Vagina (tissue), 2 donors: ENCODE data around the gene STX16. TPM values are rescaled to one million over a fixed set of nuclear protein-coding genes. Genes with fewer than 3 reads are reported as not detected.

Experiments used
- DNase-seq, 2 donors: peaks; one replicate each; pipeline ENCODE4 v3.0.0-alpha.2; 2017; ENCODE audit errors: extremely low spot score in 2 of 2
- H3K27ac ChIP-seq: fragments of 200-600 bp; sonication (generic); one replicate; pipeline ENCODE4 v1.5.1; 2019
- H3K27me3 ChIP-seq: fragments of 200-600 bp; sonication (generic); one replicate; pipeline ENCODE4 v1.5.1; 2019
- H3K36me3 ChIP-seq, 2 donors: fragments of 200-600 bp; sonication (generic); one replicate each; pipeline ENCODE4 v1.5.1; 2017 to 2019
- H3K4me1 ChIP-seq: fragments of 200-600 bp; sonication (generic); one replicate; pipeline ENCODE4 v1.5.1; 2019
- H3K4me3 ChIP-seq, 2 donors: fragments of 200-600 bp; sonication (generic); 1 replicate in 1 of 2; 2 replicates in 1 of 2; pipeline ENCODE4 v1.5.1; 2016 to 2019
- H3K9me3 ChIP-seq: fragments of 200-600 bp; sonication (generic); one replicate; pipeline ENCODE4 v1.5.1; 2019
- POLR2A ChIP-seq, 2 donors: fragments of 450-650 bp; IDR thresholded peaks; one replicate each; pipeline ENCODE4 v1.6.1; 2017; ENCODE audit warnings: antibody characterized with exemption in 2 of 2, mild to moderate bottlenecking in 2 of 2, moderate library complexity in 2 of 2
- POLR2AphosphoS5 ChIP-seq, 2 donors: sonication (generic); formaldehyde crosslinking; IDR thresholded peaks; one replicate each; pipeline ENCODE4 v1.9.0; 2017; ENCODE audit warnings: antibody characterized with exemption in 2 of 2, mild to moderate bottlenecking in 2 of 2, low read depth in 1 of 2; ENCODE audit not compliant: insufficient read depth in 1 of 2
- intact Hi-C: fragments of 100-400 bp; cut with DNase I; formaldehyde crosslinking; loops from one replicate; pipeline ENCODE4 v1.15.1; 2023
- total RNA-seq: library from RNA; depleted of rRNA; stranded (reverse); fragments of >200 nt; gene quantifications from one replicate; pipeline ENCODE4 v1.2.3, GENCODE V29; 2016
- TF ChIP-seq, protein P1 (sequence below), 3 experiments: fragments of 450-650 bp in 2 of 3; fragments of 200-600 bp in 1 of 3; sonication (generic) in 1 of 3; IDR thresholded peaks; one replicate each; pipeline ENCODE4 v1.5.1; 2017 to 2019; ENCODE audit warnings: antibody characterized with exemption in 3 of 3, mild to moderate bottlenecking in 2 of 3, moderate library complexity in 2 of 3

STX16 gene
- total RNA-seq, 1 donor from 2014 or later, result 49.4 TPM

DNA sequence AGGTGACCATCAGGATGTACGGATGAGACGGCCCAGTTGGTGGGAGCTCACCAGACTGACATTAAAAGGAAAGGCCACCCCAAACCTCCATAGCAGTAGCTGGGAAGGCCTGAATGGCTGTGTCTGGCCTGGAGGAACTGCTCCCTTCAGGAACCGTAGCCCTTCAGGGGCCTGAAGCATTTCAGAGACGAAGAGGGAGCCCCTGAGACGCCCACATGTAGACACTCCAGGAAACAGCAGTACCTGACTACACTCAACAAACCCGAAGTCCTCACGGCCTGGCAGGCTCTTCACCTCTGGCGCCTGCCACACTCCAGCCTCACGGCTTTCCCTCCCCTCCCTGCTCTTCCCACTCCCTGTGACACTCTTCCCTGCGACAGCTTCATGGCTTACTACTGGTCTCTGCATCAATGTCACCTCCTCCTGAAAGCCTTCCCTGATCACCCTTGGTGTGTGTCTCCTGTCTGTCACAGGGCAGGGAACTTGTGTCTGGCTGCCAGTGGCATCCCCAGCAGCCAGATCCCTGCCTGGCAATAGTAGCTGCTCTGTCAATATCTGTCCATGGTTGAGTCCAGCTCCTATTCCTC, 14.6 kb upstream of the STX16 start:
- TF ChIP-seq POLR2A (IDR thresholded peaks at IDR 0.05) (no peak), POLR2AphosphoS5 (IDR thresholded peaks at IDR 0.05; ENCODE audit: insufficient read depth in 1 of 2, low read depth in 1 of 2) (no peak)
- TF ChIP-seq, protein P1, sequence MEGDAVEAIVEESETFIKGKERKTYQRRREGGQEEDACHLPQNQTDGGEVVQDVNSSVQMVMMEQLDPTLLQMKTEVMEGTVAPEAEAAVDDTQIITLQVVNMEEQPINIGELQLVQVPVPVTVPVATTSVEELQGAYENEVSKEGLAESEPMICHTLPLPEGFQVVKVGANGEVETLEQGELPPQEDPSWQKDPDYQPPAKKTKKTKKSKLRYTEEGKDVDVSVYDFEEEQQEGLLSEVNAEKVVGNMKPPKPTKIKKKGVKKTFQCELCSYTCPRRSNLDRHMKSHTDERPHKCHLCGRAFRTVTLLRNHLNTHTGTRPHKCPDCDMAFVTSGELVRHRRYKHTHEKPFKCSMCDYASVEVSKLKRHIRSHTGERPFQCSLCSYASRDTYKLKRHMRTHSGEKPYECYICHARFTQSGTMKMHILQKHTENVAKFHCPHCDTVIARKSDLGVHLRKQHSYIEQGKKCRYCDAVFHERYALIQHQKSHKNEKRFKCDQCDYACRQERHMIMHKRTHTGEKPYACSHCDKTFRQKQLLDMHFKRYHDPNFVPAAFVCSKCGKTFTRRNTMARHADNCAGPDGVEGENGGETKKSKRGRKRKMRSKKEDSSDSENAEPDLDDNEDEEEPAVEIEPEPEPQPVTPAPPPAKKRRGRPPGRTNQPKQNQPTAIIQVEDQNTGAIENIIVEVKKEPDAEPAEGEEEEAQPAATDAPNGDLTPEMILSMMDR (IDR thresholded peaks at IDR 0.05), result no peak
- no peak overlapping the region for H3K4me3 ChIP-seq
- intact Hi-C loops, result no loop called here
- no peaks in the 10 kb centered on the region for H3K9me3 ChIP-seq
- no peaks in the 10 kb centered on the region for H3K4me1 ChIP-seq
- no peaks in the 10 kb centered on the region for H3K27me3 ChIP-seq
- H3K36me3 ChIP-seq, result no peaks in the 10 kb centered on the region
- DNase-seq, result no peak
- no peak overlapping the region for H3K27ac ChIP-seq

- intact Hi-C loops, result no loop called here
- H3K27ac ChIP-seq, result no peak overlapping the region
- H3K9me3 ChIP-seq, result no peaks in the 10 kb centered on the region
- no peak for DNase-seq
- no peaks in the 10 kb centered on the region for H3K27me3 ChIP-seq
- H3K4me3 ChIP-seq, result no peak overlapping the region
- TF ChIP-seq POLR2AphosphoS5 (IDR thresholded peaks at IDR 0.05; ENCODE audit: insufficient read depth in 1 of 2, low read depth in 1 of 2), result no peak
- TF ChIP-seq POLR2A (IDR thresholded peaks at IDR 0.05), result no peak
- TF ChIP-seq, protein P1 (IDR thresholded peaks at IDR 0.05), result no peak
- no peaks in the 10 kb centered on the region for H3K4me1 ChIP-seq
- H3K36me3 ChIP-seq, result no peaks in the 10 kb centered on the region
Observed at GRCh38 chr20:58636983-58637421, 14.1 kb upstream of the STX16 start.

GRCh38 chr20:58637466-58638213, 13.4 kb upstream of the STX16 start:
- H3K9me3 ChIP-seq, result no peaks in the 10 kb centered on the region
- no peaks in the 10 kb centered on the region for H3K36me3 ChIP-seq
- no peaks in the 10 kb centered on the region for H3K4me1 ChIP-seq
- no peaks in the 10 kb centered on the region for H3K27me3 ChIP-seq
- DNase-seq, result no peak
- H3K4me3 ChIP-seq, result no peak overlapping the region
- H3K27ac ChIP-seq, result no peak overlapping the region
- intact Hi-C loops, result no loop called here
- TF ChIP-seq POLR2A (IDR thresholded peaks at IDR 0.05) (no peak), POLR2AphosphoS5 (IDR thresholded peaks at IDR 0.05; ENCODE audit: insufficient read depth in 1 of 2, low read depth in 1 of 2) (no peak)
- TF ChIP-seq, protein P1 (IDR thresholded peaks at IDR 0.05), result no peak

DNA sequence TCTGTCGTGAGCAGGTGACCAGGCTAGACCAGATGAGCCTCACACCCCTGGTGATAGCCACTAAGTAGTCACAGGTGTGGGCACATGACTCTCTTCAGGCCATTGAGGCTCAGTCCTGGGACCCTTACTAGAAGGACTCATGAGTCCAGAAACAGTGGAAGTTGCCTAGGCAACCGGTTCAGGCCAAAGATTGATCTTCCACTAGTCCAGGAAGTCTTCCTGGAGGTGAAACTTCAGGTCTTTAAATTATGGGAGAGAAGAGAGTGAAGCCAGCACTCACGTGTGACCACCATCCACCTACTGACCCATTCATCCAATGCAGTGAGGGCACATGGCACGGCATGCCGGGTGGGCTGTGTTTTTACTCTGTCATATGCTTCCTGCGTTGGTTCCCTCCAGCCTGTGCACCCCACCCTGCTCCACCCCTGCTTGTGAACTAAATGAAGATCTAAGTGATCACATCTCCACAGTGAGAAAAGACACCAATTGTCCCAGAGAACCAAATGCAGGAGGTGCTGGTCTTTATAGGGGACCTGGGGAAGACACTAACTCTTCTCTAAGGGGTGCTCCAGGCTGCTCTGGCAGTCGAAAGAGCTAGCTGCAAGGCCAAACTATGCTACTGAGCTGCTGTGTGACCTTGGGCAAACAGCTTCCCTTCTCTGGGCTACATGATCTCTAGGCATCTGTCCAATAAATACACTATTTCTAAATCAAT, 12.5 kb upstream of the STX16 start:
- H3K27ac ChIP-seq, result no peak overlapping the region
- DNase-seq, result no peak
- no peaks in the 10 kb centered on the region for H3K36me3 ChIP-seq
- TF ChIP-seq POLR2A (IDR thresholded peaks at IDR 0.05), result no peak
- TF ChIP-seq, protein P1 (IDR thresholded peaks at IDR 0.05), result no peak
- TF ChIP-seq POLR2AphosphoS5 (IDR thresholded peaks at IDR 0.05; ENCODE audit: insufficient read depth in 1 of 2, low read depth in 1 of 2), result no peak
- intact Hi-C loops, result no loop called here
- no peaks in the 10 kb centered on the region for H3K27me3 ChIP-seq
- H3K4me3 ChIP-seq, result no peak overlapping the region
- no peaks in the 10 kb centered on the region for H3K9me3 ChIP-seq
- no peaks in the 10 kb centered on the region for H3K4me1 ChIP-seq
